SIG-M5 treated with dmso at 0.1 percent for 504 hours (cell line): Measurements from ENCODE around the gene MTR.

Source experiments
- DNase-seq: peaks from one replicate; lab custom pipeline; 2025; ENCODE audit not compliant: unreplicated experiment; lab: John Stamatoyannopoulos, UW

Gene MTR

GRCh38 chr1:236774926-236775325, 20.2 kb upstream of the MTR start:
- DNase-seq: no peak

- DNase-seq: no peak
These were observed 15.8 kb upstream of the MTR start for GRCh38 chr1:236779312-236779711.

GRCh38 chr1:236785477-236785876, 9.6 kb upstream of the MTR start:
- DNase-seq: no peak

- no peak for DNase-seq
These were observed 8.6 kb upstream of the MTR start for GRCh38 chr1:236786453-236786852.

- no peak for DNase-seq
These were observed 482 bp upstream of the MTR start for GRCh38 chr1:236794585-236795034.

GRCh38 chr1:236795757-236796667, 920 bp downstream of the MTR start:
- DNase-seq: peak; percentile 57

GRCh38 chr1:236799001-236799400, 3.9 kb downstream of the MTR start:
- no peak for DNase-seq

- DNase-seq: no peak
These were observed 5.0 kb downstream of the MTR start for GRCh38 chr1:236800002-236800620.

GRCh38 chr1:236800623-236801022, 5.5 kb downstream of the MTR start:
- DNase-seq: no peak

GRCh38 chr1:236802264-236802663, 7.2 kb downstream of the MTR start:
- no peak for DNase-seq

- DNase-seq: no peak
These were observed 11.5 kb downstream of the MTR start for GRCh38 chr1:236806634-236807033.

GRCh38 chr1:236808005-236808404, 12.9 kb downstream of the MTR start:
- DNase-seq: no peak

GRCh38 chr1:236808564-236809130, 13.6 kb downstream of the MTR start:
- no peak for DNase-seq

GRCh38 chr1:236809148-236809547, 14.1 kb downstream of the MTR start:
- DNase-seq: no peak

- DNase-seq: no peak
These were observed 14.9 kb downstream of the MTR start for GRCh38 chr1:236810018-236810417.

- no peak for DNase-seq
These were observed 17.4 kb downstream of the MTR start for GRCh38 chr1:236812334-236813030.

- DNase-seq: no peak
These were observed 20.8 kb downstream of the MTR start for GRCh38 chr1:236815941-236816340.

- no peak for DNase-seq
These were observed 24.8 kb downstream of the MTR start for GRCh38 chr1:236819856-236820255.

GRCh38 chr1:236821091-236821627, 26.1 kb downstream of the MTR start:
- DNase-seq: no peak

- DNase-seq: no peak
These were observed 28.5 kb downstream of the MTR start for GRCh38 chr1:236823559-236823958.

GRCh38 chr1:236829085-236829484, 34.0 kb downstream of the MTR start:
- DNase-seq: no peak
